IPS DF 19.7 (cell line): ENCODE data around the gene ATP6V0C.

ENCODE experiments used
- DNase-seq: peaks from one replicate; pipeline ENCODE4 v3.0.0-alpha.2; 2013; ENCODE audit warnings: low read depth, low spot score

The ATP6V0C gene

DNA sequence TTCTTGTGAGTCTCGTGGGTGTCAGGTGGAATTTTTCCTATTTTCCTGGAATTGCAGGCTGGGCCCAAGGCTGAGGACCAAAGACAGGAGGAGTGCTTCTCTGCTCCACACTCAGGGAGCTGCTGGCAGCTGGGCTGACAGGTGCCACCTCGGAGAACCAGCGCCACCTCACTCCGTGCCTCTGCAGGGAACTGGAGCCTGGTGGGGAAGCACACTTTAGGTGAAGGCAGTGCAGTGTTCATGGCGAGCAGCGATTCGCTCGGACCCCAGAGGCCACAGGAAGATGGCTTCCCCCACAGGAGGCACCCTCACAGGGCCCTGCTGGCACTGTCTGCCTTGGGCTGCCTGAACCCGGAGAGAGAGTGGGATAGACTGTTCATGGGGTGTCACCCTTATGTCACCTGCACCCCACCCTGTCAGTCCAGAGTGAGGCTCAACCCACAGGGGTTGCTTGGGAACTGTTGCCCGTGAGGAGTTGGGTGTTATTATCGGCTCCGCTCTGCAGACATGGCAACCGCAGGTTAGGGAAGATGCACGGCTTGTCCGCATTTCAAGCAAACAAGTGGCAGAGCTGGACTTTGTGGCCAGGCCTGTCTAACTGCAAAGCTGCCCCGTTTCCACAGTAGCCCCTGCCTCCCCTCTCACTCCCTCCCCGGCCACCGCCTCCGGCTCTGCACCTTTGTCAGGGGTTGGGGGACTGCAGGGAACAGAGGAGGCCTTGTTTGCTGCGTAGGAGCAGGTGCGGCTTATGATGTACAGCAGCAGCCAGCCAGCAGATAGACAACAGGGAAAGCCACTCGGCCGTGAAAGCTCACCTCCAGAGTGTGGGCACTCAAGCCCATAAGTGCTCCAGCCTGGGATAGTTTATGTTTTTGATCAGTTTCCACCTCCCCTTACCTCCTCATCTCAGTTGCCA lies 23.3 kb upstream of the ATP6V0C start:
- DNase-seq, result no peak

DNA sequence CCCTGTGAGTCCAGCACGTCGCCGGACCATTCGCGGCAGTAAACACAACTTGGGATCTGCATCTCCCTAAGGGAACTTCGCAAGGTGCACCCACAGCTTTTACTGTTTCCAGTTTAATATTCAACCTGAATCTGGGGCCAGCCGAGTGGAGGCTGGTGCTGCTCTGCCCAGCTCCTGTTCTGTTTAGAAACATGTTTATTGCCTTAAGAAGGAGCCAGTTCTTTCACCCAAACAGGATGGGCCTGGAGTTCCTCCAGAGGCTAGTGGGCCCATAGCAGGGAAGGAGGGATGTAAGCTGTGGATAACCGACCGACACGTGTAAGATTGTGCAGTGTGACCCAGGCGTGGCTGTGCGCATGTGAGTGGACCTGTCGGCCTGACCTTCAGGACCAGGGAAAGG lies 21.5 kb upstream of the ATP6V0C start:
- DNase-seq, result no peak

DNA sequence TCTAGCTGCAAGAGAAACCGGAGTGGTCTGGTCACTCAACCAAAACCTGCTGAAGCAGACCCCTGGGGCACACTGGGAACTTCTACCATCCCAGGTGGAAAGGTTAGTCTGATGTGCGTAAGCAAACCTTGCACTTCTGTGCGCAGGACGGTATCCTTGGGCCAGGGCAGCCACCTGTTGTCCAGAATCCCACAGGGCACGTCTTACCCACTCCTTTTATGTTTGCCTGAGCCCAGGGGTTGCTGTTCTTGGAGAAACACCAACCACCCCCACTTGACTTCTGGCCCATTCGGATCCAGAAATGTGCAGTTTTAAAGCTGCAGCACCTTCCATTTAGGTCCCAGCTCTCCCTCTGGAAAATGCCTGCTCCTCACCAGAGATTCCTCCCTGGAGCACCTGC lies 20.1 kb upstream of the ATP6V0C start:
- DNase-seq, result no peak

DNA sequence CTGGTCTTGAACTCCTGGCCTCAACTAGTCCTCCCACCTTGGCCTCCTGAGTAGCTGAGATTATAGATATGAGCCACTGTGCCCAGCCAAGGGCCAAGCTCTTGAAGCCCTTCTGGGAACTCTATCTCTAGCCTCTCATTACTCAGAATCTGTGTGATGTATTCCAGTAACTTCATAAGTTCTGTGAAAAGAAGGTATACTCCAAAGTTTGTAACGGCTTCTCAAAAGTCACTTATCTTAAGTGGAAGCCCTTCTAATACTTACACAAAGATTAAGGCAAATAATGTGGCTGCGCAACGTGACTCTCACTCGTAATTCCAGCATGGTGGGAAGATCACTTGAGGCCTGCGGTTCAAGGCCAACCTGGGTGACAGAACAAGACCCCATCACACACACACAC lies 19.1 kb upstream of the ATP6V0C start:
- no peak for DNase-seq

DNA sequence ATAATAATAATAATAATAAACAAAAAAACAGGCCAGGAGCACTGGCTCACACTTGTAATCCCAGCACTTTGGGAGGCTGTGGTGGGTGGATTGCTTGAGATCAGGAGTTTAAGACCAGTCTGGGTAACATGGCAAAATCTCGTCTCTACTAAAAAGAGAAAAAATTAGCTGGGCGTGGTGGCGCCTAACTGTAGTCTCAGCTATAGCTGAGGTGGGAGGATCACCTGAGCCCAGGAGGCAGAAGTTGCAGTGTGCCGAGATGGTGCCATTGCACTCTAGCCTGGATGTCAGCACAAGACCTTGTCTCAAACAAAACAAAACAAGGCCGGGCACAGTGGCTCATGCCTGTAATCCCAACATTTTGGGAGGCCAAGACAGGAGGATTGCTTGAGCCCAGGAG lies 18.7 kb upstream of the ATP6V0C start:
- no peak for DNase-seq

DNA sequence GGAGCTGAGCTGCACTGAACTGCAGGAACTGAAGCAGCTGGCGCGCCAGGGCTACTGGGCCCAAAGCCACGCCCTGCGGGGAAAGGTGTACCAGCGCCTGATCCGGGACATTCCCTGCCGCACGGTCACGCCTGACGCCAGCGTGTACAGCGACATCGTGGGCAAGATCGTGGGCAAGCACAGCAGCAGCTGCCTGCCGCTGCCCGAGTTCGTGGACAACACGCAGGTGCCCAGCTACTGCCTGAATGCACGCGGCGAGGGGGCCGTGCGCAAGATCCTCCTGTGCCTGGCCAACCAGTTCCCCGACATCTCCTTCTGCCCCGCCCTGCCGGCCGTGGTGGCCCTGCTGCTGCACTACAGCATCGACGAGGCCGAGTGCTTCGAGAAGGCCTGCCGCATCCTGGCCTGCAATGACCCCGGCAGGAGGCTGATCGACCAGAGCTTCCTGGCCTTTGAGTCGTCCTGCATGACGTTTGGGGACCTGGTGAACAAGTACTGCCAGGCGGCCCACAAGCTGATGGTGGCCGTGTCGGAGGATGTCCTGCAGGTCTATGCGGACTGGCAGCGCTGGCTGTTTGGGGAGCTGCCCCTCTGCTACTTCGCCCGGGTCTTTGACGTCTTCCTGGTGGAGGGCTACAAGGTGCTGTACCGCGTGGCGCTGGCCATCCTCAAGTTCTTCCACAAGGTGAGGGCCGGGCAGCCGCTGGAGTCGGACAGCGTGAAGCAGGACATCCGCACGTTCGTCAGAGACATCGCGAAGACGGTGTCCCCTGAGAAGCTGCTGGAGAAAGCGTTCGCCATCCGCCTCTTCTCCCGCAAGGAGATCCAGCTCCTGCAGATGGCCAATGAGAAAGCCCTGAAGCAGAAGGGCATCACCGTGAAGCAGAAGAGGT lies 17.3 kb upstream of the ATP6V0C start:
- DNase-seq, result no peak

DNA sequence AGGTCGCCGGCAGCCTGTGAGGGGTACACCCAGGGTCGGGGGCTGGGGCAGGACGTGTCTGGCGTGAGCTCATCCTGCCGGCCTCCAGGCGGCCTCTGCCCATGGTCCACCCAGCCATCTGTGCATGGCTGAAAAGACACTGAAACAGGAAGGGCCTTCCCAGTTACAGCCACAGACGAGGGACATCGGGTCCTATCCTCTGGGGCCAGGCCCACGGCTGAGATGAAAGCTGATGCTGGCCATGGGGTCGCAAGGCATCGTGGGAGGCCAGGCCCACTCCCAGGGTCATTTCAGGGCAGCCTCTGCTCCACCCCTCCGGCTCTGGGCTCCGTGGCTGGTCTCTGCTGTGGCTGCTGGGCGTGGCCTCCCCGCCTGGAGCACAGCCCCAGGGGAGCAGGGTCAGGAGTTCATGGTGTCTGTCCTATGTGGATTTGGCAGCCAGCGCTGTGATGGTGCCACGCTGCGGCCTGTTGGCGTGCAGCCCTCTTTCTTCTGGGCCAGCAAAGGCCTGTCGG lies 16.6 kb upstream of the ATP6V0C start:
- no peak for DNase-seq

DNA sequence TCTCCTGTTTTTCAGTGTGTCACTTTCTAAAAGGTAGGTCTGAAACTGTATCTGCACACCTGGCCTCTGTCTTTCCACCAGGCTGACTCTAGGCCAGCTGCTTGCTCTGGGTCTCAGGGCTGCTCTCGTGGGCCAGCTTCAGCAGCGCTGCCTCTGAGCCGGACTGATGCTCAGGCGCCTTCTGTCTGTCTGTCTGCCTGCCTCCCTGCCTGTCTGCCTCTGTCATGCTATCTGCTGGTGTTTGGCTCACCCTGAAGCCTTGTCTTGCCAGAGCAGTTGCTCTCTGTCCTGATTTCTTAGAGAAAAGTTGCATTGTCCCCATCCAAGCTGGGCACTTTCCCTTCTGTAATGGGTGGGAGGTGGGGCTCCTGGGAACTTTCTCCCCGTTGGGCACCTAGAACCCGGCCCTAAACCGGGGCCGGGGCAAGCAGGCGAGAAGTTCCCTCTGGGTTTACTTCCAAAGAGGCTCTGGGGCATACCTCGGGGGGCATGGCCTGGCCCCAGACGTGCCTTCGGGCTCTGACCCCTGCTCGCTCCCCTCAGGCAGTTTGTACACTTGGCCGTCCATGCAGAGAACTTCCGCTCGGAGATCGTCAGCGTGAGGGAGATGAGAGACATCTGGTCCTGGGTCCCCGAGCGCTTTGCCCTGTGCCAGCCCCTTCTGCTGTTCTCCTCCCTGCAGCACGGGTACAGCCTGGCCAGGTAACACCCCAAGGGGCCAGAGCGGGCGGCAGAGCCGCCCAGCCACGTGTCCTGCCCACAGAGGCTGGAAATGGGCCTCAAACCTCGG lies 15.9 kb upstream of the ATP6V0C start:
- DNase-seq, result no peak

DNA sequence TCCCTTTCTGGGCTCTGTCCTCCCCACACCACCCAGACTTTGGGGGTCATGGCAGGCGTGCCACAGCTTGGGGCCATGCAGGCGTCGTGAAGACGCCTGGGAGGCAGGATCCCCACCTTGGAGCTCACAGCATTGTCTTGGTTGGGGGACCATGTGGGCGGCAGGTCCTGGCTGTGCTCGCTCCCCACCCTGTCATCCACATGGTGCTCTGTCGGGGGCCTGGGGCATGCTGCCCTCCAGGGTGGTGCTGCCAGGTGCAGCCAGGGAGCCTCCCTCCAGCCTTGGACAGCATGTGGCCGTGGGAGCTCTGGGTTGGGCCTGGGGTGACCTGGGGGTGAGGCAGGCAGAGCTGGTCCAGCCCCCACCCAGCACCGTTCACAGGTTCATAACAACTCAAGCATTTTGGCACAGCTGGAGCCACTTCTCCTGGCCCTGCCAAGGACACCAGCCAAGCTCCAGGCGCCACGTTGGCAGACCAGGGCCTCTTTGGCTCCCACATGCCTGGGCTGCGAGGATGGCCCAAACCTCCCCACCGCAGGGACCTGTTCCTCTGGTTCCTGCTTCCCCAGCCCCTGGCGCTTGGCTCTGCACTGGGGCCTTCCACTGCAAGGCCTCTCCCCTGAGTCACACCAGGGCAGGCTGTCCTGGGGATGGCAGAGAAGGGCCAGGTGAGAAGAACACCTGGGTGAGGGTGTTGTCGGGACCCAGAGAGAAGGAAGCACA lies 15.1 kb upstream of the ATP6V0C start:
- DNase-seq, result no peak

DNA sequence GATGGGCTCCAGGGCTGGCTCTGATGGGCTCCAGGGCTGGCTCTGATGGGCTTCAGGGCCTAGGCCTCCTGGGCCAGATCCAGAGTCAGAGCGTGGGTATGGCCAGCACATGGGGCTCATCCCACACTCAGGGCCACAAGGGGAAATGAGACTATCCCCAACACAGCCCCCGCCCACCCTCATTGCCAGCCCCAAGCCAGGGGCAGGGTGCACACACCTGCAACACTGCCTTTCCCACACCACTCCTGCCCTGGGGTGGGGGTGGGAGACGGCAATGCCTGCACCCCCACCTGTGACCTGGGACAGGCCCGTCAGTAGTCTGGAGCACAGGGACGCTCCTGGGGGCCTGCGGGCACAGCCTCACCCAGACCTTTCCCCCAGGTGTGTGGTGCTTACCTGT lies 14.3 kb upstream of the ATP6V0C start:
- no peak for DNase-seq

DNA sequence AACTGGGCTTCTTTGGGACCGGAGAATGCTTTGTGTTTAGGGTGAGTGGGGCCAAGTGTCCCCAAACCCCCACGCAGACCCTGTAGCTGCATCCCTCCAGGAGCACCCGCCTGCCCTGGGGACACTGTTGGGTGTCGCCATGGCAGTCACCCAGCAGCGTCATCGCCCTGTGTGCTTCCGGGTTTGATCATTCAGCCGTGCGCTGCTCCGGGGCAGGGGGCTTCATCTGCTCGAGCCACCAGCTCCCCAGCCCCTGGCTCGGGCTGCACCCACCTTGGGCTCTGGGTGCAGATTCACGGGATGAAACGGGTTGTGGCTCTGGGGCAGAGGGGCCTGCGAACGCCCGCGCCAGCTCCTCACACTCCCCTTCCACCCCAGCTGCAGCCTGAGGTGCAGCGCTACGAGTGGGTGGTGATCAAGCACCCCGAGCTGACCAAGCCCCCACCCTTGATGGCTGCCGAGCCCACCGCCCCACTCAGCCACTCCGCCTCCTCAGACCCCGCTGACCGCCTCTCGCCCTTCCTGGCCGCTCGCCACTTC lies 13.8 kb upstream of the ATP6V0C start:
- DNase-seq, result no peak

DNA sequence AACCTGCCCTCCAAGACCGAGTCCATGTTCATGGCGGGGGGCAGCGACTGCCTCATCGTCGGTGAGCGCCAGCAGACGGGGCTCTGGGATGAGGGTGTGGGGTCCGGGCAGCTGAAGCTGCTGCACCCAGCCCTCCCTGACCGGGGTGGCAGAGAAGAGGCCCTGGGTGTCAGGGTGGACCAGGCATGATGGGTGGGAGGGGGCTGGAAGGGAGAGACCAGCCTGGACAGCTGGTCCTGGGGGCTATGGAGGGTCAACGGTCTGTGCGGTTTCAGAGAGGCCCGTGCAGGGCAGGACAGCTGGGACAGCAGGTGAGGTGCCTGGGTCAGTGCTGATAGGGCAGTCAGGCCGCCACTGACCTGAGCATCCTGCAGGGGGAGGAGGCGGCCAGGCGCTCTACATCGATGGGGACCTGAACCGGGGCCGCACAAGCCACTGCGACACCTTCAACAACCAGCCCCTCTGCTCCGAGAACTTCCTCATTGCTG lies 13.3 kb upstream of the ATP6V0C start:
- no peak for DNase-seq

DNA sequence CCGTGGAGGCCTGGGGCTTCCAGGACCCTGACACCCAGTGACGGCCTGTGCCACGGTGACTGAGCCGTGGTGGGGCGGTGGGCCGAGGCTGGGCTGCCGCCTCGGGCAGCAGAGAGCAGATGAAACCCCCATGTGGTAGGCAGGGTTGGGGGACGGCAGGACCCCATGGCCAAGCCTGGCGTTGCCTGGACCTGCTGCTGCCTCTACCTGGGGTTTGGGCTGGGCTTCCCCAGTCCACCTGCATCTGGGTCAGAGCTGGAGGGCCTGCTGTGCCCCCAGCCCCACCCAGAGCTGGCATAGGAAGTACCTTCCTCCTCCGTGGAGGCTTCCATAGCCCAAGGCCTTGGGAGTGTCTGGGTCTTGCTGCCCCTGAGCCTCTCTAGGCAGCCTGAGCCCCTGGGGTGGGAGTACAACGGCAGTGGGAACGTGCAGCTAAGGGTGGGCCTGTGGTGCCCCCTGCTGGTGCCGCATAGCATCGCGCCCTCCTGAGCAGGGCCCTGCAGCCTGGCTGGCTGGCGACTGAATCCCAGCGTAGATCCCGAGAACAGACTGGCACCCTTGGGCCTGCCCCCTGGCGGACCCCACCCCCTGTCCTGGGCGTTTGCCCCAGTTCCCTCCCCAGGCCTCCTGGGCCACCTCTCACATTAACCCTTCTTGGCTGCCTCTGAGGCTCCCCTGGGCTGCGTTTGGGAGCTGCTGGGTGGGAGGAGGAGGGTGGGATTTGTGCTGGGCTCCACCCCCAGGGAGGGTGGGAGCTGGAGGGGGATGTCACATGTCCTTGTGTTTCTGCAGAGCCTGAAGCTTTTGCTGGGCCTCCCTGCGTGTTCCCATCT lies 12.6 kb upstream of the ATP6V0C start:
- no peak for DNase-seq

DNA sequence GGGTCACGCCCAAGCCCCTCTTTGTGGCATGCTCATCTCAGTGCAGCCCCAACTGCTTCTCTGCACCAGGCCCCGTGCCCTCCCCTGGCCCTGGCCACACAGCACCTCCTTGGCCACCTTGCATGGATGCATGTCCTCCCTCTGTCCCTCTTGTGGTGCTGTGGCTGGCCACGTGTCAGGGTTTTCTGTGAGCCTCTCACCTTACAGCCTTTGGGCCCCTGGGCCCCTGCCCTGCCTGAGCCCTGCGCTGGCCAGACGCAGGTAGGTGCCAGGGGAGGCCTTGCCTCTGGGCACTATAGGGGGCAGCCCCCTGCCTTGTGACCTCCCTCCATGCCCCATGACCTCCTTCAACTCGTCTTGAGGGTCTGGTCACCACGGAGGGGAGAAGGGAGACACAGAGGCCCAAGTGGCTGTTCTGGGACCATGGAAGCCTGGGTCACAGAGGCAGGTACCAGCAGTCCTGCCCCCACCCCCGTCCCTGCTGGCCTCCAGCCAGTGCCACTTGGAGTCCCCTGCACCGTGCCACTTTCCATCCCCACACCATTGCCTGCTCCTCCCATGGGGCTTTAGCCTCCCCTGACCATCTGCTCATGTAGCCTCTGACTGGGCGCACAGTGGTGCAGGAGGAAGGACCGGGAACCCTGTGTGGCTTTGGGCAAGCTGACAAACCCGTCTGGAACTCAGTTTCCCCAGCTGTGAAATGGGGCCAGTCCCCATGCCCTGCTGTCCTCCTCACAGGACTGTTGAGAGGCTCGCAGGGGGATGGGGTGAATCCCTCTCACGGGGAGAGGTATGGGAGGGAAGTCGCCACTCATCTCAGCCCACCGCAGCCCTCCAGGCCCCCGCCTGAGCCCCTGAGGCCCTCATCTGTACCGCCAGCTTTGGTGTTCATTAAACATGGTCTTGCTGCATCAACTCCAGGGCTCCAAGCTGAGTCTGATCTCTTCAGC lies 11.5 kb upstream of the ATP6V0C start:
- no peak for DNase-seq

DNA sequence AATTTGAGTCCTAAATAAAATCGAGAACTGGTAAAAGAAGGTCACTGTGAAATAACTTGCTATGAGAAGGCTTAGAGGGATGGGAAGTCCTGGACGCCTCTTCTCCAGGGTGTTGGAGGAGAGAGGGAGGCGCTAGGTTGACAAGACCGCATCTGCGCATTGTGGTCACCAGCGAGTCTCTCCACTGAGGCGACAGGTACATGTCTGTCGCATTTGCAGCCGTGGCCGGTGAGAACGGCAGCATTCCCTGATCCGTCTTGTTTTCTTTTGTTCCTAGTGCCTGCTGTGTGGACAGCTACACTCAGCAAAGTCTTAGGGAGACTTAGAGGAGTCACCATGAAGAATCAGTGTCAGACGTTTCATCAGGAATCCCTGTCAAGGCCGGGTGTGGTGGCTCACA lies 8.1 kb upstream of the ATP6V0C start:
- no peak for DNase-seq

DNA sequence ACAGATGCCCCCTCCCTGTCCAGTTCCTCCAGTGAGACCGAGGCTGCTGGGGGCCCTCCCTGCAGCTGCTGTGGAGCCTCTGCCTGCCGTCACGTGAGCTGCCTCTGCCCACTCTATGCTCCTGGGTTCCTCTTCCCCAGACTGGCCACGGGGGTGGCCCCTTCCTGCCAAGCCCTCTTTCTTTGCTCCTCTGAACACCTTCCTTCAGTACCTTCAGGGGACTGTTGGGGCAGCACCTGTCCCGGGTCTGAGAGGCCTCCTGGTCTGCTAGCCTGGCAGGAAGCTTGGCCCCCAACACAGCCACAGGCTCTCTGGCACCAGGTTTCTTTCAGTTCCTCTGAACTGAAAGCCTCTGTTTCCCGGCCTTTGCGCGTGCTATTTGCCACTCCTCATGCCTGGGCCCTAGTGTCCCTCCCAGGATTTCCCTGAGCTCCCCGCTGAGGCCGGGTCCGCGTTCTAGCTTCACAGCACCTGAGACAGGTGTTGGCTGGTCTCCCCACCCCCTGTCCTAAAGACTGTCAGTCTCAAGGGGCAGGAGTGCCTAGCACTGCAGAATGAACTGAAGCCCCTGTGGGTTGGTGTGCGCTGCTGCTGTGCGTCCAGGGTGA lies 6.6 kb upstream of the ATP6V0C start:
- no peak for DNase-seq

DNA sequence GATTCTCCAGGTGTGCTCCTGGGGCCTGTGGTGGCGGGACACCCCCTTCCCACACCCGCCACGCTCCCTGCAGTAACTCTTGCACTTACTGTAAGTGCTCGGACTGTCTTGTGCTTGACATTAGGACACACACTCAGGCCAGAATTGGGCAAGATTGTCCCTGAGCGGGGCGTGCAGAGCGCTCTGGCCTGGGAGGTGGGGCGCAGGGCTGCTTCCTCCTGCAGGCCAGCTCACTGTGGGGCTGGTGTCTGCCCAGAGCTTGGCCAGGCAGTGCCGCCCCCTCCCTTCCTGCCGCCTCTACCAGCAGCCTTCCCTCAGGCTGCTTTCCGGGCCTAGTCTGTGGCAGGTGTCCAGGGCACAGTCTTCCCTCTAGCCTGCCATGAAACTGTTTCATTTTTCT lies 6.1 kb upstream of the ATP6V0C start:
- DNase-seq, result no peak
